Naive thymus-derived CD4-positive, alpha-beta T cell (primary cell): Measurements from ENCODE around the gene KCNJ12. TPM values are rescaled to one million over a fixed set of nuclear protein-coding genes. Genes with fewer than 3 reads are reported as not detected.
"Not testable (repeated sequence)": the region's sequence is repeated elsewhere in the genome, so short reads cannot be mapped to it uniquely, and the experiment has no call there.

Experiments used
- ATAC-seq: fragments of 150-1000 bp; cut with Tn5 transposase; 2 replicates; pipeline ENCODE4 v1.10.0; 2021; ENCODE audit warnings: mild to moderate bottlenecking, moderate library complexity
- CTCF ChIA-PET: fragments of 350-600 bp; sonication (Branson Sonifier 250); formaldehyde crosslinking; loops from one replicate; lab custom pipeline; 2021; ENCODE audit warnings: antibody characterized with exemption; lab: Charles Lee
- POLR2A ChIA-PET: fragments of 350-600 bp; sonication (Branson Sonifier 250); formaldehyde crosslinking; loops from one replicate; lab custom pipeline; 2021; ENCODE audit warnings: antibody characterized with exemption, inconsistent platforms; lab: Charles Lee
- DNase-seq, 9 donors: peaks; one replicate each; pipeline versions ENCODE4 v3.0.0 to v3.0.0-alpha.2; 2020 to 2022; ENCODE audit warnings: mixed read lengths in 1 of 9
- H3K27ac ChIP-seq: one replicate; pipeline ENCODE4 v1.7.0; 2013; ENCODE audit warnings: mild to moderate bottlenecking, low read depth, low read length, moderate library complexity
- H3K27me3 ChIP-seq, 2 donors: one replicate each; pipeline ENCODE4 v1.7.0; 2013; ENCODE audit warnings: low read length in 2 of 2, mild to moderate bottlenecking in 2 of 2, moderate library complexity in 2 of 2; ENCODE audit not compliant: control insufficient read depth in 2 of 2, insufficient read depth in 2 of 2
- H3K36me3 ChIP-seq, 3 experiments: 1 replicate in 2 of 3; 2 replicates in 1 of 3; pipeline ENCODE4 v1.7.0; 2013; ENCODE audit warnings: low read length in 3 of 3, mild to moderate bottlenecking in 3 of 3, moderate library complexity in 1 of 3; ENCODE audit not compliant: insufficient read depth in 3 of 3, control insufficient read depth in 2 of 3
- H3K4me1 ChIP-seq, 2 donors: one replicate each; pipeline ENCODE4 v1.7.0; 2013; ENCODE audit warnings: low read length in 2 of 2, mild to moderate bottlenecking in 2 of 2, moderate library complexity in 1 of 2; ENCODE audit not compliant: control insufficient read depth in 2 of 2, insufficient read depth in 2 of 2
- H3K4me3 ChIP-seq: 2 replicates; pipeline ENCODE4 v1.7.0; 2013; ENCODE audit warnings: mild to moderate bottlenecking, low read length
- H3K9me3 ChIP-seq, 3 experiments: 1 replicate in 2 of 3; 2 replicates in 1 of 3; pipeline ENCODE4 v1.7.0; 2013; ENCODE audit warnings: low read length in 3 of 3; ENCODE audit not compliant: control insufficient read depth in 2 of 3
- H3K27ac Mint-ChIP-seq, 9 donors: one replicate each; pipeline ENCODE4 v1.8.0; 2020 to 2022; ENCODE audit warnings: mixed read lengths in 9 of 9, mild to moderate bottlenecking in 8 of 9, moderate library complexity in 5 of 9, inconsistent platforms in 2 of 9
- H3K27me3 Mint-ChIP-seq, 5 donors: one replicate each; pipeline ENCODE4 v1.8.0; 2021 to 2022; ENCODE audit warnings: mixed read lengths in 5 of 5, mild to moderate bottlenecking in 1 of 5
- H3K36me3 Mint-ChIP-seq, 5 donors: one replicate each; pipeline ENCODE4 v1.8.0; 2020 to 2022; ENCODE audit warnings: mixed read lengths in 5 of 5, mild to moderate bottlenecking in 3 of 5, inconsistent platforms in 1 of 5
- H3K4me1 Mint-ChIP-seq, 7 donors: one replicate each; pipeline ENCODE4 v1.8.0; 2020 to 2022; ENCODE audit warnings: mixed read lengths in 7 of 7, mild to moderate bottlenecking in 3 of 7, inconsistent platforms in 1 of 7
- H3K4me3 Mint-ChIP-seq, 10 donors: one replicate each; pipeline ENCODE4 v1.8.0; 2020 to 2022; ENCODE audit warnings: mild to moderate bottlenecking in 10 of 10, mixed read lengths in 10 of 10, moderate library complexity in 6 of 10, inconsistent platforms in 2 of 10
- H3K9me3 Mint-ChIP-seq, 11 donors: one replicate each; pipeline ENCODE4 v1.8.0; 2020 to 2022; ENCODE audit warnings: mixed read lengths in 11 of 11, mild to moderate bottlenecking in 4 of 11, inconsistent platforms in 1 of 11, moderate library complexity in 1 of 11
- intact Hi-C, 2 donors: fragments of 100-400 bp; cut with micrococcal nuclease; formaldehyde crosslinking; loops; one replicate each; pipeline ENCODE4 v1.15.1; 2023
- polyA plus RNA-seq, 2 donors: library from polyadenylated mRNA; unstranded; fragments of 300-500 nt; fragmentation: Illumina TruSeq; gene quantifications; one replicate each; pipeline ENCODE4 v1.2.3, GENCODE V29; 2021
- total RNA-seq, 6 experiments: library from RNA in 5 of 6; stranded (reverse) in 5 of 6; gene quantifications; 1 replicate in 5 of 6; 2 replicates in 1 of 6; pipeline ENCODE4 v1.2.3 and lab custom pipeline; 2021 to 2026

KCNJ12 gene
- total and polyA plus RNA-seq, 7 experiments from 2014 or later = 0.19 to 0.24 TPM; not detected in 5

DNA sequence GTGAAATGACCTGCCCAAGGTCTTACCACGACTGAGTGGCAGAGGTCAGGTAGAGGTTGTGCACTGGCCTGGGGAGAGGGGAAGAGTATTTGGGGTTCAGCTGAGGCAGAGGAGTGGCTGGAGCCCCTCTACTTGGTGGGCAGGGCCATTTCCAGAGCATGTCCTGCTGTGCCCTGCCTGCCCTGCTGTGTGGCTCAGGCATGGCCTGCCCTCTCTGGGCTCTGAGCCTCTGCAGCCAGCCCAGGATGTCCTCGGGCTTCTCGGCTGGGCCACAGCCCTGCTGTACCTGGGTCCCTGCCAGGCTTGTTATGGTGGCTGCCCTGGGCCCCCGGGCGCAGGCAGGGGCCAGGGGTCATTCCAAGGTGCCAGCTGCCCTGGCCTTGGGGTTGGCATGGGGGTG is 19.6 kb downstream of the KCNJ12 start:
- Mint-ChIP-seq H3K27me3 (no peaks in the 10 kb centered on the region), H3K36me3 (no peaks in the 10 kb centered on the region), H3K27ac (no peak overlapping the region), H3K9me3 (peaks cover 0 to 2% (median 0%) of the 10 kb centered on the region in 11 donors), H3K4me3 (no peak overlapping the region), H3K4me1 (peaks cover 0 to 1% (median 0%) of the 10 kb centered on the region in 7 donors)
- intact Hi-C loops = no loop called here
- no peaks in the 10 kb centered on the region for H3K4me1 ChIP-seq
- no peaks in the 10 kb centered on the region for H3K9me3 ChIP-seq
- ChIA-PET POLR2A (no interaction called here), CTCF (no interaction called here)
- no peak overlapping the region for H3K27ac ChIP-seq
- no peaks in the 10 kb centered on the region for H3K36me3 ChIP-seq
- DNase-seq (no peak), ATAC-seq (no peak)
- no peaks in the 10 kb centered on the region for H3K27me3 ChIP-seq
- no peak overlapping the region for H3K4me3 ChIP-seq

DNA sequence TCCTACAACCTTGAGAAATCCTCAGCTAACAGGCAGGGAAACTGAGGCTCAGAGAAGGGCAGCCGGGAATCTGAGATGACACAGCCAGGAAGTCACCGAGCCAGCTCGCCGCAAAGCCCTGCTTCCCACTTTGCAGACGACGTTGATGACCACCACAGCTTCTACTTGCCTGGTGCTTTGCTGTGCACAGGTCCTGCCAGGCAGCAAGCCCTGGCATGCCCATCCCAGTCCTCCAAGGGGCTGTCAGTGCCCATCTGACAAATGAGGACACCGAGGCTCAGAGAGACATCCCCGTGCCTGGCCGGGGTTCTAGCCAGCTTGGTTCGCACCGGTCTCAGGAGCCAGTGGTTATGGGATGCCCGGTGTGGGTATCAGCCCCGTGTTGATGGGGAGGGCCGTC is 20.1 kb downstream of the KCNJ12 start:
- no peaks in the 10 kb centered on the region for H3K4me1 ChIP-seq
- intact Hi-C loops = no loop called here
- H3K27me3 ChIP-seq = no peaks in the 10 kb centered on the region
- ATAC-seq = no peak
- Mint-ChIP-seq H3K9me3 (peaks cover 0 to 2% (median 0%) of the 10 kb centered on the region in 11 donors), H3K27ac (no peak overlapping the region), H3K36me3 (no peaks in the 10 kb centered on the region), H3K27me3 (no peaks in the 10 kb centered on the region), H3K4me1 (peaks cover 0 to 1% (median 0%) of the 10 kb centered on the region in 7 donors), H3K4me3 (no peak overlapping the region)
- no peak overlapping the region for H3K4me3 ChIP-seq
- POLR2A ChIA-PET = no interaction called here
- CTCF ChIA-PET = no interaction called here
- H3K27ac ChIP-seq = no peak overlapping the region
- DNase-seq = no peak
- no peaks in the 10 kb centered on the region for H3K36me3 ChIP-seq
- H3K9me3 ChIP-seq = no peaks in the 10 kb centered on the region

- no peaks in the 10 kb centered on the region for H3K36me3 ChIP-seq
- Mint-ChIP-seq H3K4me3 (no peak overlapping the region), H3K9me3 (peaks cover 0 to 6% (median 0%) of the 10 kb centered on the region in 11 donors), H3K4me1 (peaks cover 0 to 1% (median 0%) of the 10 kb centered on the region in 7 donors), H3K27ac (peak overlapping the region in 1 of 9 donors; percentile 51), H3K36me3 (no peaks in the 10 kb centered on the region), H3K27me3 (no peaks in the 10 kb centered on the region)
- intact Hi-C loops = no loop called here
- no peaks in the 10 kb centered on the region for H3K9me3 ChIP-seq
- ChIA-PET POLR2A (no interaction called here), CTCF (no interaction called here)
- H3K4me1 ChIP-seq = no peaks in the 10 kb centered on the region
- no peaks in the 10 kb centered on the region for H3K27me3 ChIP-seq
- ATAC-seq (no peak), DNase-seq (no peak)
- H3K27ac ChIP-seq = no peak overlapping the region
- no peak overlapping the region for H3K4me3 ChIP-seq
Observed at GRCh38 chr17:21397341-21398190, 21.4 kb downstream of the KCNJ12 start.

DNA sequence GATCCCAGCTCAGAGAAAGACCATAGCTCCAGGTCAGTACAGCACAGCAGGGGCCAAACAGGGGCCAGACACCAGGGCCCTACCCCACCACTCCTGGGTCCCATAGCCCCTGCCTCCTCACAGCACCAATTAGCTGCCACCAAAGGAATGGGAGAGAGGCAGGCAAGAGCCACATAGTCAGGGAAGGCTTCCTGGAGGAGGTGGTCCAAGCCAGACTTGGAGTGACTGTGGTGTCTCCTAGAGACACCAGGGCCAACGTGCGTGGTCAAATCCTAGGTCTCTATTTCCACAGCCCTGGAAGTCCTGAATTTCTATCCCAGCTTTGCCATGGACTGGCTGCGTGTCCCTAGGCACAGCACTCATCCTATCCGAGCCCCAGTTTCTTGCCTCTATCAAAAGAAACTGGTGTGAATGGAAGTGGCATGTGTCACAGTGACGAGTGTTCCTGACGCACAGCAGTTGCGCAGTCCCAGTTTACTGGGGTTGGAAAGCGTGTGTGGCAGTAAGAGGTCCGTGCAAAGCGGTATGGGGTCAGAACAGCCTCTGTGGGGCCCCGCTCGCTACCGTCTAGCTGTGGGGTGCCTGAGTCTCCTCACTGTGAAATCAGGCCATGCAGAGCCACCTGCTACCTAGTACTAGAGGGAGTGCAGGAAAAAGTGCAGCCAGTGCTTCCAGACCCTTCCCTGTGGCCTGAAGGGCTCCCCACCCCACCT is 23.5 kb downstream of the KCNJ12 start:
- Histone ChIP-seq H3K9me3 (no peaks in the 10 kb centered on the region), H3K4me1 (no peaks in the 10 kb centered on the region), H3K4me3 (no peak overlapping the region), H3K27me3 (no peaks in the 10 kb centered on the region), H3K36me3 (no peaks in the 10 kb centered on the region), H3K27ac (no peak overlapping the region)
- DNase-seq = no peak
- Mint-ChIP-seq H3K4me1 (peaks cover 0 to 3% (median 0%) of the 10 kb centered on the region in 7 donors), H3K27ac (no peak overlapping the region), H3K4me3 (no peak overlapping the region), H3K27me3 (no peaks in the 10 kb centered on the region), H3K9me3 (peaks cover 0 to 6% (median 0%) of the 10 kb centered on the region in 11 donors), H3K36me3 (no peaks in the 10 kb centered on the region)
- POLR2A ChIA-PET = no interaction called here
- intact Hi-C loops = no loop called here
- CTCF ChIA-PET = no interaction called here
- no peak for ATAC-seq

DNA sequence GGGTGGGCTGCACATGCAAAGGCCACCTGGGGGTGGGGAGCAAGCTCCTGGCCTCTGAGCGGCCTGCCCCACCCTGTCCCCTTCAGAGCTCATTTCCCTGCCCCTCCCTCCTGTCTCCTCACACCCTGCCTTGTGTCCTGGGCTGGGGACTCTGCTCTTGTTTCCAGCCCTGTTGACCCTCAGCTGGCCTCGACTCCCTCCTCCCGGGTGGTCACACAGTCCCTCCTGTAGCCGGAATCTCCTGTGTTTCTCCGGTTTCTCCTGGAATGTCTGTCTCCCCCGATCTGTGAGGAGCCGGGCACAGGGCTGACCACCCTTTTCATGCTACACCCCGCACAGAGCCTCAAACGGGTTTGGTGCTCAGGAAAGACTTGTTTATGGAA is 24.0 kb downstream of the KCNJ12 start:
- H3K4me3 ChIP-seq, DNase-seq, H3K27me3 Mint-ChIP-seq, H3K9me3 ChIP-seq, POLR2A ChIA-PET, H3K27ac Mint-ChIP-seq, H3K27ac ChIP-seq, H3K36me3 Mint-ChIP-seq, H3K9me3 Mint-ChIP-seq, H3K4me3 Mint-ChIP-seq, ATAC-seq, H3K36me3 ChIP-seq, H3K4me1 Mint-ChIP-seq, intact Hi-C loops, CTCF ChIA-PET, H3K4me1 ChIP-seq, H3K27me3 ChIP-seq: not testable (repeated sequence)

DNA sequence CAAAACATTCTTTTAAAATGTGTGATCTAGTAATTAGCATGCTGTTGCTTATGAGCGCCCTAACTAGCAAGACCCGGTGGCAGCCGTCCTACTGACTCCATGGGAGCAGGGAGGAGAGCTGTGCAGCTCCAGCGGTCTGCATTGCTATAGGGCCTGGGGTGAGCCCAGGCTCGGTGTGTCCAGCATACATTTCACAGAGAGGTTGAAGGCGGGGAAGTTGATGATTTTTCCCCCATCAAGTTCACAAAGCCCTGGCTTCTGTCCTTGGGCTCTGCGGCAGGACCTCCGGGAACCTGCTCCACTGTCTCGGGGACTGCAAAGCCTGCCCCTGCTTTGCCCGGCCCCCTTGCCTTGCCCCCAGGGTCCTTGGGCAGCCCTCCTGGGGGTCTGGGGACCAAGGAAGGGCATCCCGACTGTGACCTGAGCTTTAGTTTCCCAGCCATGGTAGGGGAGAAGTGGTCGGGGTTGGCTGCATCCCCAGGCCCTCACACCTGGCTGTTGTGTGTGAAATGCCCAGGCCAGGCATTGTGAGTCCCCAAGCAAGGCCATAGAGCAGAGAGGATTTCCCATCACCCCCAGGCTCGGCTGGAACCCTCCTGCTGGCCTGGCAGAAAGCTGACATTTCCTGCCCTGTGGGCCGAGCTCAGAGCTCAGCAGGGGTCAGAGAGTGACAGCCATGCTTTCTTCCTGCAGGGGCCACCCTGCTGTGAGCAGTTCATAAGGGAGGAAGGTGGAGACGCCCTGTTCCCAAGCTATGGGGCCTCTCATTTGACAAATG is 24.8 kb downstream of the KCNJ12 start:
- no peak for DNase-seq
- POLR2A ChIA-PET = no interaction called here
- H3K27ac Mint-ChIP-seq = no peak overlapping the region
- H3K9me3 ChIP-seq = no peaks in the 10 kb centered on the region
- no peak overlapping the region for H3K4me3 Mint-ChIP-seq
- no peak overlapping the region for H3K4me3 ChIP-seq
- CTCF ChIA-PET = no interaction called here
- peaks cover 0 to 6% (median 0%) of the 10 kb centered on the region in 11 donors for H3K9me3 Mint-ChIP-seq
- H3K27me3 ChIP-seq = no peaks in the 10 kb centered on the region
- no peaks in the 10 kb centered on the region for H3K36me3 Mint-ChIP-seq
- H3K27me3 Mint-ChIP-seq = no peaks in the 10 kb centered on the region
- intact Hi-C loops = no loop called here
- no peak overlapping the region for H3K27ac ChIP-seq
- H3K4me1 ChIP-seq = no peaks in the 10 kb centered on the region
- no peaks in the 10 kb centered on the region for H3K36me3 ChIP-seq
- ATAC-seq = no peak
- peaks cover 0 to 3% (median 0%) of the 10 kb centered on the region in 7 donors for H3K4me1 Mint-ChIP-seq
